Spinal cord (tissue), 4 donors: ENCODE results near the gene CREG1. TPM values are rescaled to one million over a fixed set of nuclear protein-coding genes. Genes with fewer than 3 reads are reported as not detected.

Experiments used
- polyA plus RNA-seq, 2 donors: library from polyadenylated mRNA; unstranded; fragments of 120-200 nt; gene quantifications; one replicate each; pipeline ENCODE4 v1.2.1, GENCODE V29; 2013; ENCODE audit not compliant: insufficient read length in 2 of 2
- total RNA-seq, 2 donors: library from RNA; depleted of rRNA in 1 of 2; stranded (reverse); fragments of 120-200 nt in 1 of 2; fragments of >200 nt in 1 of 2; gene quantifications; one replicate each; pipeline versions ENCODE4 v1.2.3 to v1.2.4, GENCODE V29; 2013 to 2014

Gene CREG1
- total and polyA plus RNA-seq, 4 donors, result 68.6 to 82.1 (median 73.5) TPM

Other genes starting within 250 kb of the CREG1 start
- 1 to 10 TPM in 1 of 2 donors, under 1 TPM in 1; 0.44 to 1.3 TPM for gene CD247, start 35.2 kb downstream of the CREG1 start, total RNA-seq
- 1 to 10 TPM in 1 of 2 donors, under 1 TPM in 1; 0.90 to 1.2 TPM for gene CD247, start 35.2 kb downstream of the CREG1 start, polyA plus RNA-seq
- 10 to 100 TPM; 16.8 to 26.2 TPM for gene RCSD1, start 76.5 kb upstream of the CREG1 start, total RNA-seq
- 10 to 100 TPM; 13.6 to 14.4 TPM for gene RCSD1, start 76.5 kb upstream of the CREG1 start, polyA plus RNA-seq
- 100 to 1,000 TPM; 173 to 308 TPM for gene MPZL1, start 168.2 kb upstream of the CREG1 start, total RNA-seq
- gene MPZL1, start 168.2 kb upstream of the CREG1 start, polyA plus RNA-seq, result 100 to 1,000 TPM; 229 to 302 TPM